Tibial nerve (tissue), 3 donors: ENCODE results near the gene ANKRD17.

Source experiments
- CTCF ChIP-seq, 5 experiments: fragments of 200-600 bp in 3 of 5; fragments of 450-650 bp in 2 of 5; sonication (generic) in 3 of 5; IDR thresholded peaks; one replicate each; pipeline ENCODE4 v1.5.1; 2016 to 2019; ENCODE audit warnings: antibody characterized with exemption in 5 of 5, mild to moderate bottlenecking in 3 of 5, moderate library complexity in 2 of 5
- POLR2A ChIP-seq, 2 donors: fragments of 450-650 bp; IDR thresholded peaks; one replicate each; pipeline ENCODE4 v1.6.1; 2017; ENCODE audit warnings: antibody characterized with exemption in 2 of 2, mild to moderate bottlenecking in 2 of 2, moderate library complexity in 2 of 2

GRCh38 chr4:73244945-73245601 lies 13.5 kb downstream of the ANKRD17 start:
- no peak for TF ChIP-seq CTCF (IDR thresholded peaks at IDR 0.05)
- no peak for TF ChIP-seq POLR2A (IDR thresholded peaks at IDR 0.05)
